BLaER1 (cell line): ENCODE measurements around the gene NUP42.
A peak's percentile ranks its signal among the peaks of the same experiment; 100 is the strongest.
"Not testable (repeated sequence)": the region's sequence is repeated elsewhere in the genome, so short reads cannot be mapped to it uniquely, and the experiment has no call there.

Source experiments
- H3K27ac ChIP-seq: shearing (Covaris generic); formaldehyde crosslinking; 2 replicates; pipeline ENCODE4 v1.8.1; 2022
- H3K27me3 ChIP-seq: shearing (Covaris generic); formaldehyde crosslinking; 2 replicates; pipeline ENCODE4 v1.8.1; 2022
- H3K36me3 ChIP-seq: shearing (Covaris generic); formaldehyde crosslinking; 2 replicates; pipeline ENCODE4 v1.8.1; 2022
- H3K4me1 ChIP-seq: shearing (Covaris generic); formaldehyde crosslinking; 2 replicates; pipeline ENCODE4 v1.8.1; 2022
- H3K4me2 ChIP-seq: shearing (Covaris generic); formaldehyde crosslinking; 2 replicates; pipeline ENCODE4 v1.8.1; 2022
- H3K4me3 ChIP-seq: shearing (Covaris generic); formaldehyde crosslinking; 2 replicates; pipeline ENCODE4 v1.8.1; 2022
- H3K9ac ChIP-seq: shearing (Covaris generic); formaldehyde crosslinking; 2 replicates; pipeline ENCODE4 v1.8.1; 2022
- H3K9me3 ChIP-seq: shearing (Covaris generic); formaldehyde crosslinking; 2 replicates; pipeline ENCODE4 v1.8.1; 2022
- H4K20me1 ChIP-seq: shearing (Covaris generic); formaldehyde crosslinking; 2 replicates; pipeline ENCODE4 v1.8.1; 2022
- Cebpa-rat ChIP-seq: shearing (Covaris generic); IDR thresholded peaks from 2 replicates; pipeline ENCODE4 v1.8.1; 2022

Gene NUP42

DNA sequence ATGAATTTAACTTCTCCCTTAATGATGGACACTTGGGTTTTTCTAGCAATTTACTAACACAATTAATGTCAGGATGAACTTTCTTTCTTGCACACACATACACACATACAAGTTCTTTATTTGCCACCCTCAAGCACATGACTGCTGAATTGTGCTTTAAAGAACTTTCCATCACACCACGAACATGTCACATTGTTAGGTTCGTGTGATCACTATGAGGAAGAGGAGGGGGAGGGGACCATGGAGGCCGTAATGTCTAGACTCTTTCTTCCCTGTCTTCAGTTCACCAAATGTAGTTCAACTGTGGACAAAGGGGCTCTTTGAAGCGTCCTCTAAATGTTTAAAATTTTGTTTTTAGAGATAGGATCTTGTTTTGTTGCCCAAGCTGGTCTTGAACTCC is 31.0 kb downstream of the NUP42 start:
- Histone ChIP-seq H3K36me3 (no peaks in the 10 kb centered on the region), H4K20me1 (no peaks in the 10 kb centered on the region), H3K27me3 (no peaks in the 10 kb centered on the region), H3K4me2 (no peak overlapping the region), H3K4me1 (no peaks in the 10 kb centered on the region), H3K9me3 (no peaks in the 10 kb centered on the region), H3K4me3 (no peak overlapping the region), H3K9ac (no peak overlapping the region), H3K27ac (no peak overlapping the region)
- no peak for TF ChIP-seq Cebpa-rat

DNA sequence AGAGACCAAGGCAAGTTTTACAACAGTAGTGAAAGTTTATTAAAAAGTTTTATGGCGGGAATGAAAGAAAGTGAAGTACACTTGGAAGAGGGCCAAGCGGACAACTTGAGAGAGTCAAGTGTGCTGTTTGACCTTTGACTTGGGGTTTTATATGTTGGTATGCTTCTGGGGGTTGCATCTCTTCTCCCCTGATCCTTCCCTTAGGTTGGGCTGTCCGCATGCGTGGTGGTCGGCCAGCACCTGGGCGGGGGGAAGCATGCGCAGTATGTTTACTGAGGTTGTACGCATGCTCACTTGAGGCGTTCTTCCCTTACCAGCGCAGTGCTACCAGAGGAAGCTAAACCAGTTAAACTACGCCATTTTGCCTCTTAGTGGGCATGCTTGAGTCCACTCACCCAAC is 31.9 kb downstream of the NUP42 start:
- no peak overlapping the region for H3K4me2 ChIP-seq
- H3K9ac ChIP-seq = no peak overlapping the region
- no peak overlapping the region for H3K27ac ChIP-seq
- TF ChIP-seq Cebpa-rat = no peak
- H3K36me3 ChIP-seq = no peaks in the 10 kb centered on the region
- H3K27me3 ChIP-seq = no peaks in the 10 kb centered on the region
- H3K9me3 ChIP-seq = no peaks in the 10 kb centered on the region
- no peaks in the 10 kb centered on the region for H4K20me1 ChIP-seq
- H3K4me1 ChIP-seq = no peaks in the 10 kb centered on the region
- H3K4me3 ChIP-seq = no peak overlapping the region

DNA sequence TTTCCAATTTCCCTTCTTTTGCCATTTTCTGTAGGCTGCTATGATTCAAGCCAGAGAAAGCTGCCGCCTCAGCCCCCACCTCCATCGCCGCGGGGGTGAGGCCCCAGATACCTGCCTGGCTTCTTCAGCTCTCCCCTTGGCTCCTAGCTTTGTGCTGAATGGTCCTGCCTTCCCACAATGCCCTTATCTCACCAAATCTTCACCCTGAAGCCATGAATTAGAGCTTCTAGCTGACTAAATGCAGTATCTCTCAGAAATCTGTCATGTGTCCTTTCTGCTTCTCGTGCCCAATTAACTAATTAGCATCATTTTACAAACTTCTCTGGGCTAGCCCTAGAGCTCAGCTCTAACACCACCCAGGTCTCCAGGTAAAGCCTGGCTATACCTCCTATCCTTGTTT is 32.6 kb downstream of the NUP42 start:
- H3K9ac ChIP-seq = no peak overlapping the region
- no peak overlapping the region for H3K4me2 ChIP-seq
- no peak overlapping the region for H3K4me3 ChIP-seq
- TF ChIP-seq Cebpa-rat = no peak
- H3K27ac ChIP-seq = no peak overlapping the region
- H4K20me1 ChIP-seq = no peaks in the 10 kb centered on the region
- no peaks in the 10 kb centered on the region for H3K36me3 ChIP-seq
- no peaks in the 10 kb centered on the region for H3K4me1 ChIP-seq
- no peaks in the 10 kb centered on the region for H3K9me3 ChIP-seq
- no peaks in the 10 kb centered on the region for H3K27me3 ChIP-seq

DNA sequence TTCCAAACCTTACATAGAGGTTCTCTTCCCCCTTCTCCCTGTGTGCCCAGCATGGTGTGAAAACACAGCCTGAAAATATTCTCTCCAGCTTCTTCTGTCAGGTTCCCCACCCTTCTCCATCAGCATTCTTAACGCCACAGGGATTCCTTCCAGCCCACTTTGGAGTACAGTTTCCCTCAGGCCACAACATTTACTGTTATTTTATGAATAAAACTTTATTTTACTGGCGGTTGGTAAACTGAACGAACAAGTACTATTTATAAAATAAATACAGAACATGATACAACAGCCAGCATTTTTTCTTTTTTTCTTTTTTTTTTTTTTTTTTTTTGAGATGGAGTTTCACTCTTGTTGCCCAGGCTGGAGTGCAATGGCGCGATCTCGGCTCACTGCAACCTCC is 33.1 kb downstream of the NUP42 start:
- no peak overlapping the region for H3K27ac ChIP-seq
- no peak overlapping the region for H3K4me3 ChIP-seq
- H3K9ac ChIP-seq = no peak overlapping the region
- H3K4me1 ChIP-seq = no peaks in the 10 kb centered on the region
- no peaks in the 10 kb centered on the region for H3K27me3 ChIP-seq
- H3K4me2 ChIP-seq = no peak overlapping the region
- no peak for TF ChIP-seq Cebpa-rat
- H3K9me3 ChIP-seq = no peaks in the 10 kb centered on the region
- H3K36me3 ChIP-seq = no peaks in the 10 kb centered on the region
- no peaks in the 10 kb centered on the region for H4K20me1 ChIP-seq

DNA sequence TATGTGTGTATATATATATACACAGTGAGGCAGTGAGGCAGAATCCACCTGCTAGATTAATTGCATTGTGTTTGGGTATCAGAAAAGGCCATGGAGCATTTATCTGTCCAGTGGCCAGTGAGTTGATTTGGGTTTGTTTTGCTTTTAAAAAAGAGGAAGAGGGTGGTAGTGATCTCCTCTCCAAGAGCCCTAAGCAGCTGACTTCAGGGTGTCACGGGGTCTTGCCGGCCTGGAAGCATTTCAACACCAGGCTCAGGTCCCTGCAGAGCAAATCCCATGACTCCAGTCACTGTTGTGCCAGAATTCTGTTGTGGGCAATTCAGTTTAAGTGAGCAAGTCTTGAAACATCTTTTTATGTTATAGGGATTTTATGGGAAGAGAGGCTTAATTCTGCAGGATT is 34.2 kb downstream of the NUP42 start:
- H3K4me2 ChIP-seq = no peak overlapping the region
- H3K9me3 ChIP-seq = no peaks in the 10 kb centered on the region
- no peaks in the 10 kb centered on the region for H3K36me3 ChIP-seq
- no peaks in the 10 kb centered on the region for H3K27me3 ChIP-seq
- no peak overlapping the region for H3K4me3 ChIP-seq
- H4K20me1 ChIP-seq = no peaks in the 10 kb centered on the region
- no peak overlapping the region for H3K27ac ChIP-seq
- no peak for TF ChIP-seq Cebpa-rat
- H3K4me1 ChIP-seq = no peaks in the 10 kb centered on the region
- H3K9ac ChIP-seq = no peak overlapping the region

DNA sequence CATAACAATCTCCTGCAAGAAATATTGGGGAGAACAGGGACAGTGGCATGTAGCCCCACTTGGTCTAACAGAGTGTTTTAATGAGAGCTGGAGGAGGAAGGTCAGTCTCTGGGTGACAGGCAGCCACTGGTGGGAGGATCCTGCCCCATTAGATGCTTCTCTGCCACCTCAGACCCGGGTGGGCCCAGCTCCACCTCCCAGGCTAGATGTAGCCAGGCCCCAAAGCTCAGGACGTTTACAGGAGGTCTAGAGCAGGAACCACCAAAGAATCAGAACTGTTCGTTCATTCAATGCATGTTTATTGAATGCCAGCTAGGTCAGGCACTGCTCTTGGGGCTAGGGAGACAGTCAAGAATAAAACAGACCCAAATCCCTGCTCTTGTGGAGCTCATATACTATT is 36.3 kb downstream of the NUP42 start:
- no peaks in the 10 kb centered on the region for H3K4me1 ChIP-seq
- no peaks in the 10 kb centered on the region for H3K9me3 ChIP-seq
- H3K36me3 ChIP-seq = no peaks in the 10 kb centered on the region
- no peak overlapping the region for H3K9ac ChIP-seq
- H3K27me3 ChIP-seq = no peaks in the 10 kb centered on the region
- no peak for TF ChIP-seq Cebpa-rat
- H3K4me2 ChIP-seq = no peak overlapping the region
- H3K27ac ChIP-seq = no peak overlapping the region
- H3K4me3 ChIP-seq = no peak overlapping the region
- no peaks in the 10 kb centered on the region for H4K20me1 ChIP-seq

DNA sequence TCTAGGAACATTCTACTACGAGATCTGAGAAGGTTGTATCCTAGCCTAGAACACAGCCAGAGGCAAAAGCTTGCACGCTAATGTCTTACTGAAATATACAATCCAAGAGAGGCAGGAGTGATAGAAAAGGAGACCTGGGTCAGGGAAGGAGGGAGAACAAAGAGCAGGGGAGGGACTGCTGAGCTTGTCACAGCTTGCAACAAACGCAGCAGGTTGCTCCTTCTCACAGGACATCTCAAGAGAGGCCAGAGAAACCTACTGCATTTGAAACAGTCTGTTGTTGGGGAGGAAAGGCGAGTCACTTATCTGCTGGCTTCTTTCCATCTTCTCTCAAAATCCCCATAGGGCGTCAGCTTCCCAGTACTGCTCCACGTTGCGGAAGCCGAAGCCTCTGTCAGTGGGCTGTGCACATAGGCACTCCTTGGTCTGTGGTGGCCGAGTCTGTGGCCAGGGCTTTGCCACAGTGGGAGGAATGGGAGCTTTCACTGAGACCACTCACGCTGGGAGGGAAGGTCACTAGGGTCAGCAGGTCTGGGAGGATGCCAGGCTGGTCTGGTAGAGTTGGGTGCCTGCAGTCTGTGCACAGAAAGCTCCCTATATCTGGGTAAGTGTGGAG is 39.0 kb downstream of the NUP42 start:
- no peak overlapping the region for H3K4me2 ChIP-seq
- no peak overlapping the region for H3K27ac ChIP-seq
- no peaks in the 10 kb centered on the region for H3K27me3 ChIP-seq

DNA sequence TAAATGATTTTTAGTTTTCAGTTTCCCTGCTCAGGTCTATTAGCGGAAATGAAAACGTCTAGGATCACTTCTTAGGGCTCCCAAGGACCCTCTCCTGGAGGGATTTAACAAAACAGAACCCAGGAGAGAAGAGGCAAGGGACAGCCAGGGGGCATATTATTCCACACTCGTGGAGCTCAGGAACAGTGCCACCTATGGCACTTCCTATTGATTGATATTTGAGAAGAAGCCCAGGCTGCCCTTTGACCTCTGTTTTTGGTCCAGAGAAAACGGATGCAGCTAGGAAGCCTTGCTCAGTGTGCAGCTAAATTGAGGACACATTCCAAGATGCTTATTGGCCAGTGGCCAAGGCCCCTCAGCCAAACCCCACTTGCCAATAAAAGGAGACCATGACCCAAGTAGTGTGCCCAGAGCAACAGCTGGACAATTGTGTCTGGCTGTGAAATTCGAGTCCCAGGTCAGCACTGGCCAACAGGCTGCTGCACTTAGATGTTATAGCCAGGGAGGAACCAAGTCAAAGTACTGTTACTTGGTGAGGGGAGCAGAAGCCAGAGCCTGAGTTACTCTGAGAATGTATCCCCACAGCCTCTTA is 40.7 kb downstream of the NUP42 start:
- no peak for TF ChIP-seq Cebpa-rat
- H3K4me2 ChIP-seq = no peak overlapping the region

More for the DNA sequence above, 39.0 kb downstream of the NUP42 start:
- H3K36me3 ChIP-seq = no peaks in the 10 kb centered on the region
- no peaks in the 10 kb centered on the region for H3K4me1 ChIP-seq
- H3K9ac ChIP-seq = no peak overlapping the region
- H3K4me3 ChIP-seq = no peak overlapping the region
- H3K9me3 ChIP-seq = no peaks in the 10 kb centered on the region
- no peaks in the 10 kb centered on the region for H4K20me1 ChIP-seq
- no peak for TF ChIP-seq Cebpa-rat

DNA sequence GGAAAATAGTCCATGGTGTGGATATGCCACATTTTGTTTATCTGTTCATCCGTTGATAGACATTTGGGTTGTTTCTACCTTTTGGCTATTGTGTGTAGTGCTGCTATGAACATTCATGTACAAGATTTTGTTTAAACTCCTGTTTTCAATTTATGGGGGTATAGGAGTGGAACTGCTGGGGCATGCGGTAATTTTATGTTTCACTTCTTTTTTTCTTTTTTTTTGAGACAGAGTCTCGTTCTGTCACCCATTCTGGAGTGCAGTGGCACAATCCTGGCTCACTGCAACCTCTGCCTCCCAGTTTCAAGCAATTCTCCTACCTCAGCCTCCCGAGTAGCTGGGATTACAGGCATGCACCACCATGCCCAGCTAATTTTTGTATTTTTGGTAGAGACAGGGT is 42.5 kb downstream of the NUP42 start:
- H3K36me3 ChIP-seq, H4K20me1 ChIP-seq, H3K4me3 ChIP-seq, H3K4me1 ChIP-seq, H3K9me3 ChIP-seq, H3K27me3 ChIP-seq, H3K9ac ChIP-seq, H3K4me2 ChIP-seq, H3K27ac ChIP-seq: not testable (repeated sequence)

More for the DNA sequence above, 40.7 kb downstream of the NUP42 start:
- Histone ChIP-seq H3K27me3 (no peaks in the 10 kb centered on the region), H3K36me3 (no peaks in the 10 kb centered on the region), H3K9me3 (no peaks in the 10 kb centered on the region), H3K4me1 (peaks cover 7% of the 10 kb centered on the region; the same call in 1 of the 2 replicates), H3K9ac (no peak overlapping the region), H3K4me3 (no peak overlapping the region), H4K20me1 (no peaks in the 10 kb centered on the region), H3K27ac (no peak overlapping the region)

DNA sequence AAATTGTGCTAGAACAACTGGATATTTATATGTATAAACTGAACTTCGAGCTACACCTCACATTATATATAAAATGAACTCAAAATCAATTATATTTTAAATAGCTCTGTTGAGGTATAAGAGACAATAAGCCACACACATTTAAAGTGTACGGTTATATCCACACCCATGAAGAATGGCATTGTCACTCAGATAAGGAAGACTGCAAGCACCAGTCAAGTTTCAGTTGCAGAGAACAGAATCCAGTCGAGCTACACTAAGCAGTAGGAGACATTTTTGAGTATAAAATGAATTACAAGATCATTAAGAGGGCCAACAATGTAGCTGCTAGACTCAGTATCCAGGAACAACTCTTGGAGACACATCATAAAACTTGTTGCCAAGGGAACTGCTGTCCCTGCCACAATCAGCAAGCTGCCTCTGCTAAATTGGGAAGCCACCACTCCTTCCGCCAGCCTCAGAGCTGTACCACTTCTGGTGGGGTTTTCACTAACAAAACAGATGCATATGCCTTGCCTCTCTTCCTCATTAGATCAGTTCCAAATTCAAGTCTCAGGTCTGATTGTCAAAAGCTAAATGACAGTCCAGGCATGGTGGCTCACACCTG is 45.1 kb downstream of the NUP42 start:
- Histone ChIP-seq H3K4me3 (no peak overlapping the region), H3K9ac (no peak overlapping the region), H4K20me1 (no peaks in the 10 kb centered on the region), H3K27ac (no peak overlapping the region), H3K9me3 (peaks cover 8% of the 10 kb centered on the region), H3K4me1 (peaks cover 8% of the 10 kb centered on the region; the same call in 1 of the 2 replicates), H3K36me3 (no peaks in the 10 kb centered on the region), H3K27me3 (no peaks in the 10 kb centered on the region), H3K4me2 (0 out of 2 replicates have a peak overlapping the region, but pooled peaks have one; percentile 7)
- TF ChIP-seq Cebpa-rat = no peak
